COR-L47 (cell line): Measurements from ENCODE around the gene CHST13.
"Not testable (repeated sequence)": the region's sequence is repeated elsewhere in the genome, so short reads cannot be mapped to it uniquely, and the experiment has no call there.

Experiments used
- DNase-seq: peaks from one replicate; lab custom pipeline; 2025; lab: John Stamatoyannopoulos, UW

CHST13 gene

GRCh38 chr3:126525853-126526667 lies 2.1 kb downstream of the CHST13 start:
- no peak for DNase-seq

- DNase-seq = no peak
These were observed 2.7 kb downstream of the CHST13 start for GRCh38 chr3:126526668-126527005.

- no peak for DNase-seq
These were observed 3.1 kb downstream of the CHST13 start for GRCh38 chr3:126527006-126527405.

GRCh38 chr3:126527455-126528211 lies 3.7 kb downstream of the CHST13 start:
- no peak for DNase-seq

GRCh38 chr3:126528419-126528799 lies 4.5 kb downstream of the CHST13 start:
- no peak for DNase-seq

GRCh38 chr3:126528800-126529541 lies 5.0 kb downstream of the CHST13 start:
- DNase-seq = no peak

- DNase-seq = peak; percentile 48
These were observed 5.7 kb downstream of the CHST13 start for GRCh38 chr3:126529585-126530170.

GRCh38 chr3:126530171-126531050 lies 6.5 kb downstream of the CHST13 start:
- no peak for DNase-seq

- no peak for DNase-seq
These were observed 7.0 kb downstream of the CHST13 start for GRCh38 chr3:126531051-126531330.

- DNase-seq = no peak
These were observed 9.6 kb downstream of the CHST13 start for GRCh38 chr3:126533506-126533905.

GRCh38 chr3:126534716-126535115 lies 10.8 kb downstream of the CHST13 start:
- DNase-seq = not testable (repeated sequence)

- no peak for DNase-seq
These were observed 11.7 kb downstream of the CHST13 start for GRCh38 chr3:126535636-126536035.

- DNase-seq = no peak
These were observed 12.2 kb downstream of the CHST13 start for GRCh38 chr3:126536126-126536525.

- no peak for DNase-seq
These were observed 13.3 kb downstream of the CHST13 start for GRCh38 chr3:126537116-126537729.

GRCh38 chr3:126537730-126538281 lies 13.9 kb downstream of the CHST13 start:
- no peak for DNase-seq

GRCh38 chr3:126538316-126538715 lies 14.4 kb downstream of the CHST13 start:
- DNase-seq = no peak

GRCh38 chr3:126538966-126539365 lies 15.0 kb downstream of the CHST13 start:
- DNase-seq = no peak

GRCh38 chr3:126539558-126540250 lies 15.7 kb downstream of the CHST13 start:
- no peak for DNase-seq

- DNase-seq = no peak
These were observed 16.4 kb downstream of the CHST13 start for GRCh38 chr3:126540342-126540849.
